GM12892 (cell line): ENCODE measurements around the gene JAML.

Experiments
- POLR2A ChIP-seq: IDR thresholded peaks from 2 replicates; pipeline ENCODE4 v1.6.1; 2011; ENCODE audit warnings: low read depth, low read length, control low read depth
- POLR2AphosphoS5 ChIP-seq: IDR thresholded peaks from 2 replicates; pipeline ENCODE4 v1.6.1; 2011; ENCODE audit warnings: low read depth, low read length, control low read depth
- TAF1 ChIP-seq: IDR thresholded peaks from 2 replicates; pipeline ENCODE4 v1.6.1; 2011; ENCODE audit warnings: low read depth, mild to moderate bottlenecking, control low read depth, low read length, borderline replicate concordance

DNA sequence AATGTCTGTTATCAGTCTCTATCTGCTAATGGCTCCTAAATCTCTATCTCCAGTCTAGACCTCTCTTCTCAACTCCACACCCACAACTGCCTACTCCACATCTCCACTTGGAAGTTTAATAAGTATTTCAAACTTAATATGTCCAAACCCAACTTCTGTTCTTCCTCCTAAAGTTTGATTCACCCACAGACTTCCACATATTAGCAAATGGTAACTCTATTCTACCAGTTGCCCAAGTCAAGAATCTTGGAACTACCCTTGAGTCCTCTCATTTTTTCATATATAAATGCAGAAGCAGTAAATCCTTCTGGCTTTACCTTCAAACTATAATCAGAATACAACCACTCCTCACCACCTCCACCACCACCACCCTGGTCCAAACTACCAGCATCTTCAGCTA is 6.7 kb upstream of the JAML start:
- TF ChIP-seq POLR2A (no peak), POLR2AphosphoS5 (no peak), TAF1 (no peak)
